GM21825 (cell line): ENCODE data around the gene ALOX15B.
"Not testable (repeated sequence)": the region's sequence is repeated elsewhere in the genome, so short reads cannot be mapped to it uniquely, and the experiment has no call there.

Experiments used
- ATAC-seq: cut with Tn5 transposase; IDR thresholded peaks from one replicate; pipeline ENCODE4 v1.9.1; 2021; ENCODE audit warnings: mild to moderate bottlenecking, moderate library complexity; ENCODE audit not compliant: unreplicated experiment

ALOX15B gene

DNA sequence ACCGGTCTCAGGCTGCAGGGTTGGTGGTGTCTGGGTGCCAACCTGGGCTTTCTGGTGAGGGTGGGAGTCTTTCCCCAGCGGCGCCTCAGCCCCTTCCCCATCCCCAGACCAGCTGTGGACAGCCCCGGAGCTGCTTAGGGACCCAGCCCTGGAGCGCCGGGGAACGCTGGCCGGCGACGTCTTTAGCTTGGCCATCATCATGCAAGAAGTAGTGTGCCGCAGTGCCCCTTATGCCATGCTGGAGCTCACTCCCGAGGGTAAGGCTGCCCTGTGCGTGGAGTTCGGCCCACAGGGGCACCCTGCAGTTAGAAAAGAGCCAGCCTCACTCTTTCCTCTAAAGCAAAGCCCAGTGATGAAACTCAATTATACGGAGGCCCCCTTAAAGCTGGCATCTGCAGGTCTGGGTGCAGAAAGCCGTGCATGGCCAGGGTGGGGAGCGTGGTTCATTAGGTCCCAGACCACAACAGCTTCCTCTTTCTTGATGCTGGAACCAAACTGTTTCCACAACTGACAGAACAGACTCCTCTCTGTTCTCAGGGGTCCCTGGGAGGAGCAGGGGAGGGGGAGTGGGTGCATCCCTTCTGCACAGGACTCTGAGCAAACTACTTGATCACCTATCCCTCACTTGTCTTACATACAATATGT, 25.7 kb upstream of the ALOX15B start:
- ATAC-seq = no peak

DNA sequence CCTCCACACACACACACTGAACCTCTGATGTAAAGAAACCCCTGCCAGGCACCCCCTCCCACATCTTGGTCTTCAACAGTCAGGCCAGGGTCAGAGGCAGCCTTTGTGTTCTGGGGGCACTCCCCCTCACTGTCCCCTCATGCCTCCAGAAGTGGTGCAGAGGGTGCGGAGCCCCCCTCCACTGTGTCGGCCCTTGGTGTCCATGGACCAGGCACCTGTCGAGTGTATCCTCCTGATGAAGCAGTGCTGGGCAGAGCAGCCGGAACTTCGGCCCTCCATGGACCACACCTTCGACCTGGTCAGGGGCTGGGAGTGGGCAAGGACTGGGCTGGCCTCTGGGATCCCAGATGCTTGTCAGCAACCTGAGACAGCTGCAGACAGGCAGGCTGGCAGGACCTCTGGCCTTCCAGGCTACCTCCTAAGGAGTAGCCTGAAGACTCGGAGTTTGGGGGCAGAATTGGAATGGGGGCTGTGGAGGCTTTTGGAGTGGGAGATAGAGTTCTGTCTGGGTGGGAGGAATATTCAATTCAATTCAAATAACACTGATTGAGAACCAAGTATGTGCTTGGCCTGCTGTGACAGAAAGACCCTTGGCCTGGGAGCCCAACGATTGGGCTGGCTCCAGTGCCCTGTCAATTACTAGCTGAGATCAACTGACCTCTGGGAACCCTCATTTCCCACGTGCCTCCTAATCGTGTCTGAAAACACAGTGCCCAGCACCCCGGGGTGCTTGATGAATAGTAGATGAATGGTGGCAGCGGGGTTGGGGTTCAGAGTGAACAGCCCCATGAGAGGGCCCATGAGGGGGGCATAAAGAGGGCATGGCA, 24.9 kb upstream of the ALOX15B start:
- ATAC-seq = no peak

DNA sequence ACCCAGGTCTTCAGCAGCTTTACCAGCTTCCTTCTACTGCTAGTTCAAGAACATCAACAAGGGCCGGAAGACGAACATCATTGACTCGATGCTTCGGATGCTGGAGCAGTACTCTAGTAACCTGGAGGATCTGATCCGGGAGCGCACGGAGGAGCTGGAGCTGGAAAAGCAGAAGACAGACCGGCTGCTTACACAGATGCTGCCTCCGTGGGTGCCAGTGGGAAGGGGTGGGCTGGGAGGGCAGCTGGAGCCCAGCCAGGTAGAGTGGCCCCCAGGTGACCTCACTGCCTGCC, 24.4 kb upstream of the ALOX15B start:
- no peak for ATAC-seq

DNA sequence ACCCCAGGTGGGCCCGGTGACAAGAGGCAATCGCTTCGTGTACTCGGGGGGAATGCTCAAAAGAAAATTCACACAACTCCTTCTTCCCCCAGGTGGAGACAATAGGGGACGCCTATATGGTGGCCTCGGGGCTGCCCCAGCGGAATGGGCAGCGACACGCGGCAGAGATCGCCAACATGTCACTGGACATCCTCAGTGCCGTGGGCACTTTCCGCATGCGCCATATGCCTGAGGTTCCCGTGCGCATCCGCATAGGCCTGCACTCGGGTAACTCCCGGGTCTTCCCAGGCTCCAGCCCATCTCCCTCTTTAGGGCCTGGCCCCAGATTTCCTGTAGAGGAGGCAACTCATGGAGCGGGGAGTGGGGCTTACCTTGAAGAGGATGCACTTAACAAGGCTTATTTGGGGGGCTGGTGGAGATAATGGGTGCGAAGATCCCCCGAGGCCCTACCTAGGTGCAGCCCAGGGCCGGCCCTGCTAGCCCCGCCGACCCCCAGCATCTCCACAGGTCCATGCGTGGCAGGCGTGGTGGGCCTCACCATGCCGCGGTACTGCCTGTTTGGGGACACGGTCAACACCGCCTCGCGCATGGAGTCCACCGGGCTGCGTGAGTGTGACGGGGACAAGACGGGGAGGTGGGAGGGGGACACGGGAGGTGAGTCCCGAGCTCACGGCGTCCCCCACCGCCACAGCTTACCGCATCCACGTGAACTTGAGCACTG, 23.5 kb upstream of the ALOX15B start:
- ATAC-seq = no peak

DNA sequence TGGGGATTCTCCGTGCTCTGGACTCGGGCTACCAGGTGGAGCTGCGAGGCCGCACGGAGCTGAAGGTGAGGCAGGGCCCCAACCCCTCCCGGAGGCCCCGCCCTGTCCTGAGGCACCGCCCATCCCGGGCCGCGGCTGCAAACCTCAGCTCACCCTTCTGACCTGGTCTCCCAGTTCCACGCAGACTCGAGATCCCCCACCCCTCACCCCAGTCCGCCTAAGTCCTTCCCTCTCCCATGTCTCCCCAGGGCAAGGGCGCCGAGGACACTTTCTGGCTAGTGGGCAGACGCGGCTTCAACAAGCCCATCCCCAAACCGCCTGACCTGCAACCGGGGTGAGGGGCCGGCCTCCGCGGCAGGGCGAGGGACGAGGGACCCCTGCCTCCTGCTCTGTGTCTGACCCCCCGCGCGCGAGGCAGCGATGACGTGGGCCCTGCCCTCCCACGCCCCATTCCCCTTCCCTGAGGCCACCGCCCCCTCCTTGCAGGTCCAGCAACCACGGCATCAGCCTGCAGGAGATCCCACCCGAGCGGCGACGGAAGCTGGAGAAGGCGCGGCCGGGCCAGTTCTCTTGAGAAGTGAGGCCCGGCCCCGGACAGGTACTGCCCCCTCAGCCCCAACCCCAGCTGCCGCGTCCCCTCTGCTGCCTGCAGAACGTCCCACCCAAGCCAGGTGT, 22.8 kb upstream of the ALOX15B start:
- ATAC-seq = no peak

DNA sequence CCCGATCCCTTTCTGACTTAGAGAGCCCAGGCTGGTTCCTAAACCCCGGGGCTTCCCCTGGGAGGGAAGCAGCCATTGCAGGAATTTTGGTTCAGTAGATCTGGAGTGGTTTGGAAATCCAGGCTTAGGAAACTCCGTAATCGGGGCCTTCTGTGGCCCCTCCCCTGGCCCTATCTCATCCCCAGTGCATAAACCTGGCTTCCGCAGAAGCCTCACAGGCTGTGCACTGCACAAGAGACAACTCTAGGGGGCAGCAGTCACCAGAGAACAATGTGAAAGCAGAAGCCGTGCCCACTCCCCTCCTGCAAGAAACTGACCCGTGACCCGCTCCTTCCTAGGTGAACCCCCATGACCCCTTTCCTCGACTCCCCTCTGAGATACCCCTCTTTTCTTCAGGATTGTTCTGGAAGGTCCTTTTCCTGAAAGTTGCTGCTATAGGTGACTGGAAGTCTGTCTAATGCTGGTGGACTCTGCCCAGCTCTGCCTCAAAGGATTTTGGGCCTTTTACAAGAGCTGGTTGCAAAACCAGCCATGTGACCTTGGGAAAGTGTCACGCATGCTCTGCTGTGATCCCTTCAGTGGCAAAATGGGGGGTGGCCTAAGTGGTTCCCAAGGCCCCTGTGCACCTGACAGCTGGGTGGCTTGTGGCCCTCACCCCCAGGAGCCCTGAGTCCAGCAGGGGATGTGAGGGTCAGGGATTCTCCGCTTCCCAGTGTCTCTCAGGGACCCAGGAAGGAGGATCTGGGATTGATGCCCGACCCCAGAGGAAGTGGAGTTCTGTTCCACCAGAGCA, 22.0 kb upstream of the ALOX15B start:
- no peak for ATAC-seq

DNA sequence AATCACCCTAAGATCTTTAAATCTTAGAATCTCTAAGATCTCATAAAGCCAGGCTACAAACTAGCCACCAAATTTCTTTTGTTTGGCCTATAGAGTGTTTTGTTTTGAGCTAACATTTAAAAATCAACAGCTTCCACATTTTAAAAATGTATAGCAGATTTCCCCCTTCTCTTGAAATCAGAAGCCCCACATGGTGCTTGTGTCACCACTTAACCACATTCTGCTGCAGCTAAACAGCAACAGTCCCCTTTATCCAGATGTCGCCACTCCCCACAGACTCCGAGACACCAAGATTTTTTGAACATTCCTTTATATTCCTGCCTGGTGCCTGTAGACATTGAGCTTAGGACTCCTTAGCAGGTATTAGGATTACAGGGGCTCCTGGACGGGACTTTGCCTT, 20.4 kb upstream of the ALOX15B start:
- no peak for ATAC-seq

DNA sequence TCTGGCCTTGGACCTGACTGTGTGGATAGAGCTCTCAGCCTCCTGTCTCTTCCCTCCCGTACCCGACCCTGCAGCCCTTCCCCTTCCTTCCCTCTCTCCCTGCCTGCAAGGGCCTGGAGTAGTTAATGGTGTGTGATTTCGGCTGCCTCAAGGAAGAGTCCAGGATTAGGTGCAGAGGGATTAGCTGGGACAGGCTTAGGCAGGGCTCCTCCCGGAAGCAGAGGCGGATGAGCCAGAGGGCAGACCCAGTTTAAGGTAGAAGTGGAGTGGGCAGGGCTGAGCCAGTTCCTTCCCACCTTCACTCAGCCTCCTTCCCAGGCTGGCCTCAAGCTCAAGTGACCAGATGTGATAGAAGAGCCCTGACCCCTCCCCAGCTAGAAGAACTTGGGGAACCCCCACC, 19.7 kb upstream of the ALOX15B start:
- no peak for ATAC-seq

DNA sequence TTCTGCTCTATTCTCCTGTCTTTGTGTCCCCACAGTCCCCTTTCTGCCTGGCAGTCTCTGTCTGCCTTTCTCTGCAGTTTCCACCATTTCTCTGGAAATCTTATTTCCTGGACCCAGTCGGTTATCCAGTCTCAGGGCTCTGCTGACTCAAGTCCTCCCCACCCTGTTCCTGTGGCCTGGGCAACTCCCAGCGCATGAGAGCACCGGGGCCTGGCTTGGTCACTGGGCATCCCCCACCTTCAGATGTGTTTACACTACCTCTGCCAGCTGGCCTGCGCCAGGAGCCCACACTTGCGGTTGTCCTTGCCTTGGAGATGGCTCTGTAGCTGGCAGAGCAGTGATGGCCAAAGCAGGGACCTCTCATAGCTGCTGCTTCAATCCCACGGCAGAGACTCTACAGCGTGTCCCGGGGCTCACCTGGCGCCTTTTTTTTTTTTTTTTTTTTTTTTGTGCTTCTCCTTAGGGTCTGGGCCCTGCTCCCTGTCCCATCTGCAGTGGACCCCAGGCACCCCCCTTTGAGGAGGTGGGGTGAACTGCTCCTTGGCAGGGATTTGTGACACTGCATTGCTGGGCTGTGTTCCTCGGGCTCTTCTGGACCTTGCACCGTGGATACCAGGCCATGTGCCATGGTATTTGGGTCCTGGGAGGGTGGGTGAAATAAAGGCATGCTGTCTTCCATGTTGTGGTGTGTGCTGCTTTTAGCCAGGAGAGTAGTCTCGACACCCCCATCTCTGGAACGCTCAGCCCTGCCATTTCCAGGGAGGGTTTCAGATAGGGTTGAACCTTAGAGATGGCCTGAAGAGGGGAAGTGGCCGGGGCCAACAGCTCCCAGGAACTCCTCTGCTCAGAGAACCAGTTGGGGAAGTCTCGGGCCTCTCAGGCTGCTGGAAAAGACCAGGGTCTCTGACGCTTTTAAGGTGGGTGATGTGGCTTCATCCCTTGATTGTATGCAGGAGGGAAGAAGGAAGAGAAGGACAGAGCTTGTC, 18.9 kb upstream of the ALOX15B start:
- no peak for ATAC-seq

DNA sequence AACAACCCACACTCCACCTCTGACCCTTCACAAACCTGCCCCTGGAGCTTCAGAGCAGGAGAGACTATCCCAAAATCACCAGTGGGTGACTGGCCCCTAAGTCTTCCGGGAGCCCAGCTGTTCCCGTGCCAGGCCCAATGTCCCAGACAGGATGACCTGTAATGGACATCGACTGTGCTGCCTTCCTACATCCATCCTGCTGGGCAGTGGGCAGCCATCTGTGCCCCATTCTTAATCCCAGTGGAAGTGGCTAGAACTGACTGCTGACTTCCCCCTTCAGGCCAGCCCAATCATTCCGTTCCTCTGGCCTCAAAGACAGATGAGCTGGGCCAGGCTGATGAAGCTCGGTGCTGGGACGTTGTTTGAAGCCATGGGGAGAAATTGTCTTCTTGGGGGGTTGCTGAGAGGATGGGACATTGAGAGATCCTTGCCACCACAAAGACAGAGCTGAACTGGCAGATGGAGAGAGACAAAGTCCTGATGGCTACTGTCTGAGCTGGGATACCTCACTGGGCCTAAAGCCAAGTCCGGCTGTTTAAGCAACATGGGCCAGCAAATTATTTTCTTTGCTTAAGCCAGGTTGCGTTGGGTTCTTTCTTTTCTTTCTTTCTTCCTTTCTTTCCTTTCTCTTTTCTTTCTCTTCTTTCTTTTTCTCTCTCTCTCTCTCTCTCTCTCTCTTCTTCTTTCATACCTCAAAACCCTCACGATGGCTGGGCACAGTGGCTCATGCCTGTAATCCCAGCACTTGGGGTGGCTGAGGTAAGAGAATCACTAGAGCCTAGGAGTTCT, 17.9 kb upstream of the ALOX15B start:
- no peak for ATAC-seq

DNA sequence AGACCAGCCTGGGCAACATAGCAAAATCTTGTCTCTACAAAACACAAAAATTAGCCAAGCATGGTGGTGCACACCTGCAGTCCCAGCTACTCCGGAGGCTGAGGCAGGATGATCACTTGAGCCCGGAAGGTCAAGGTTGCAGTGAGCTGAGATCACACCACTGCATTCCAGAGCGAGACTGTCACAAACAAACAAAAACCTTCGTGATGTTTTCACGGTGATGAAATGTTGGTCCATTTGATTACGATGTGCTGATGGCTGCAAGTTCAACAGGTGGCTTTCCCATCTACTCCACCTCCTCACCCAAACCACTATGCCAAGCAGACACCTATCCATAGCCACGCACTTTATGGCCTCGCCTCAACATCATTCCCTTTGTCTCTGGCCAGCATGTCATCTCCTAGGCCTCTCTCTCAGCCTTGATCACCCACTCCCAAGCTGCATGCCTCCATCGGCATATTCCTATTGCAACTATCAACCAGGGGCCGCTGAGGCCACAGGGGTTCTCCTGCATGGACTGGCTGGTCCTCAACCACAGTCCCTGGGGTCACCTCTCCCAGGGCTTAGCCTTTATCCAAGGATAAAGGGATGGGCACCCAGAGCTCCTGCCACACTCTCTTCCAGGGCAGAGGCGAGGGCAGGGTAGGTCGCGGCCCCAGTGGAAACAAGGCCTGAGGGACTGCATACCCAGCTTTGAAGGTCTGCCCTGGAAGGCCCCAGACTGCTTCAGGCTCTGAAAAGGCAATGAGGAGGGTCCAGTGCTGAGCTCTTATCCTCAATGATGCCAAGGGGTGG, 17.1 kb upstream of the ALOX15B start:
- ATAC-seq = no peak

DNA sequence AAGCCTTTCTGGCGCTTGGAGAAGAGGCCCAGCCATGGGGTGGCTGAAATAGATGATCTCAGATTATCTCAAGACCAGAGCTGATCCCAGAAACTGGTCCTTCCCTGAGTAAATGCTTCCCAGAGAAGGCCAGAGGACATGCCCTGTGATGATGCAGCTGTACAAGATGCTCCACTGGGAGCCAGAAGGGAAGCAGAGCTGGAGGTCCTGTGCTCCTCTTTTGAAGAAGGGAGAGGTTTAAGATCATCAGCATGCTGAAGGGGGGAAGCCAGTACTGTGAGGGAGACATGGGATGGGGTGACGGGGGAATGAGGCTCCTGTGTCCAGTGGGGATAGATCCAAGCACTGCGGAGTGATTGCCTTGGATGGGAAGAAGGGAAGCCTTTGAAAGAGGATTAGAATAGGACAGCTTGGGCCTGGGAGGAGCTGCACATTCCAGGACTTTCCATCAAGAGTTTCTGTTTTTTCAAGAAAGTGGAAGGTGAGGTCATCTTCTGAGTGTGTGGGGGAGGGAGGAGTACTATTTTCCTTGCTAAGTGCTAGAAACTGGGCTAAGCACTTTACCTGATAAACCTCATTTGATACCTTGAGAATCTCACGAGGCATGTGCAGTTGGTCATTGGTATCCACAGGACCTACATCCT, 16.4 kb upstream of the ALOX15B start:
- ATAC-seq = no peak

DNA sequence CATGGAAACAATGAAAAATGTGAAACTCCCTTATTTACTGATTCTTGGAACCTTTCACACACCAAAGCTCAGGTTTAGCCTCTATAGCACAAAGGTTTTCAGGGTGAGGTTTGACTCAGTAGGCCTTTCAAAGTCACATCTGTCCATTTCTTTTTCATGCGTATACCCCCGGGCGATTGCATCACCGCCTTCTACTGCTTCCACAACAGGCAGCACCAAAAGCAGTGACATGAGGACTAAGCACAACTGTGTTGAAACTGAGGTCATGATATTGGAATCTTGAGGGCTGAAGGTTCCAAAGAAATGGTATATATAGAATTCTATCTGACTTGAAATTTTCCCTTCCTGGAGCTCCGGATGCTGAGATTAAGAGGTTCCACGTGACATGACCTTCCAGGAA, 14.7 kb upstream of the ALOX15B start:
- not testable (repeated sequence) for ATAC-seq

DNA sequence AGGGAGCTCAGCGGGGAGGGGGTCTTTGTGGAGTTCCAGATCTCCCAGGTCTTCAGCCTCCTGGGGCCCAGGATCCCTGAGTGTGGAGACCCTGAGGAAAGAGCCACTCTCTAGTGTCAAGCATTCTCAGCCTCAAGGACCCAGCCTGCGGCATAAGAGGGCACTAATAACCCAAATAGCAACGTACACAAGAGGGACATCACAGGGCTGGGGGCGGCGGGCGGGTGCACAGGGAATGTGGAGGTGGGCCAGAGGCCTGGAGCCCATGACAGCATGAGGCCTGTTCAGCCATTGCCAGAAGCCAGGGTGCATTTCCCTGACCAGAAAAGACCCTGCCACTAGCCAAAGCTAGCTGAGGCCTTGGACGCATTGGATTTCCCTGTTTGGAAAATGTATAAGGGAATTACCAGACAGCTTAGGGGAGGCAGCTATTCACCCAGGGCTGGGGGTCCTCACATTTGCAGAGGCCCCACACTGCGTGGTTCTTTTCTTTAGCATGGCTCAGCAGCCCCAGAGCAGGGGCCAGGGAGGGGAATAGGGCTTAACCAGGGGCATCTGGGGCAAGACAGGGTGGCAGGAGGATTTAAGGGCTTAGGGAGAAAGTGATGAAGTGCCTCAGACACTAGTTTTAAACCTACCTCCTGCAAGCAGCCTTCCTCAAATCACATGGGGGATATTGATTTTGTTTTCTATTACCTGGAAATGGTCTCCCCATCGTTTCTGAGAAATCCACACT, 13.5 kb upstream of the ALOX15B start:
- no peak for ATAC-seq

DNA sequence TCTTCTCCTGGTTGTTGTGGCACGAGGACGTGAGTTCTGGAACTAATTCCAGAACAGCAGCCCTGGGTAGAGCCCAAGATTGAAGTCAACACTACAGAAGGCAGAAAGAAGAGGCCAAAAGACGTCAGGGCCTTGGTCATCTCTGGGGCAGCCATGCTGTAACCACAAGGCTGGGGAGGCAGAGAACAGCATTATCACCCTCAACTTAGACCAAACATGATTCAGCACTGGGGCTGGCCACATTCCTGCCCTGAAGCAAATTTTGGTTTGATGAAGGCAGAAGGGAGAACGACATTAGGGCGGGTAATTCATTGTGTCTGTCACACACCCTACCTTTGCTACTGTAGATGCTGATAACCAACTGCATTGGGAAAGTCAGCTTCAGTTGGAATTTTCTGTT, 9.7 kb upstream of the ALOX15B start:
- ATAC-seq = no peak

DNA sequence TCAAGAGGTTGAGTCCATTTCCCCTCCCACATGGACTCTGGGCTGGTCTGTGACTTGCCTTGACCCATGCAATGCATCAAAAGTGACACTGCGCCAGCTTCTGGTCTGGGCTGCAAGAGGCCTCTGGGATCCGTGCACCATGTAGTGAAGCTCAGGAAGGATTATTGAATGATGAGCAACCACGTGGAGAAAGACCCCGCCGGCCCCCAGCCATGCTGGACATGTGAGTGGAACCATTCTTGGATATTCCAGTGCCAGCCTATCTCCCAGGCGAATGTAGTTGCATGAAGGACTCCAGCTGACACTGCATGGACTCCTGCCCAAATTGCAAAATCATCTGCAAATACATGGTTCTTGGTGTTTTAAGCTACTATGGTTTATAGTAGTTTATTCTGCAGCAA, 7.6 kb upstream of the ALOX15B start:
- no peak for ATAC-seq

DNA sequence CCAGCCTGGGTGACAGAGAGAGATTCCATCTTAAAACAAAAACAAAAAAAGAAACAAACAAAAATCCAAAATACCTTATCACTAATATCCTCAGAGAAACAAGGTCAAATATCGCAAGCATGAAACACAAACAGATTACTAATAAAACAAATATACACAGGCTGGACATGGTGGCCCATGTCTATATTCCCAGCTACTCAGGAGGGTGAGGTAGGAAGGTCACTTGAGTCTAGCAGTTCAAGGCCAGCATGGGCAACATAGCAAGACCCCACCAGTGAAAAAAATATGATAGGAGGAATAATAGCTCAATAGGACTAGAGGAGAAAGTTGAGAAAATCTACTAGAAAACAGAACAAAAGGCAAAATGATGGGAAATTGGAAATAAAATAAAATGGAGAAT, 6.9 kb upstream of the ALOX15B start:
- ATAC-seq = no peak
